HFF-Myc (cell line): ENCODE measurements around the gene MAP3K6.
A peak's percentile ranks its signal among the peaks of the same experiment; 100 is the strongest.

Experiments
- DNase-seq: peaks from one replicate; pipeline ENCODE4 v3.0.0-alpha.2; 2011; ENCODE audit warnings: low read depth; ENCODE audit errors: extremely low read depth
- H3K4me3 ChIP-seq: replicated peaks from 2 replicates; pipeline ENCODE4 v1.5.1; 2011; ENCODE audit warnings: low read depth, mild to moderate bottlenecking, control low read depth, low read length
- TF ChIP-seq, protein P1 (sequence below): IDR thresholded peaks from 2 replicates; pipeline ENCODE4 v1.5.1; 2012; ENCODE audit warnings: mild to moderate bottlenecking, low read depth, low read length, control low read depth; ENCODE audit errors: missing control alignments

Gene MAP3K6

DNA sequence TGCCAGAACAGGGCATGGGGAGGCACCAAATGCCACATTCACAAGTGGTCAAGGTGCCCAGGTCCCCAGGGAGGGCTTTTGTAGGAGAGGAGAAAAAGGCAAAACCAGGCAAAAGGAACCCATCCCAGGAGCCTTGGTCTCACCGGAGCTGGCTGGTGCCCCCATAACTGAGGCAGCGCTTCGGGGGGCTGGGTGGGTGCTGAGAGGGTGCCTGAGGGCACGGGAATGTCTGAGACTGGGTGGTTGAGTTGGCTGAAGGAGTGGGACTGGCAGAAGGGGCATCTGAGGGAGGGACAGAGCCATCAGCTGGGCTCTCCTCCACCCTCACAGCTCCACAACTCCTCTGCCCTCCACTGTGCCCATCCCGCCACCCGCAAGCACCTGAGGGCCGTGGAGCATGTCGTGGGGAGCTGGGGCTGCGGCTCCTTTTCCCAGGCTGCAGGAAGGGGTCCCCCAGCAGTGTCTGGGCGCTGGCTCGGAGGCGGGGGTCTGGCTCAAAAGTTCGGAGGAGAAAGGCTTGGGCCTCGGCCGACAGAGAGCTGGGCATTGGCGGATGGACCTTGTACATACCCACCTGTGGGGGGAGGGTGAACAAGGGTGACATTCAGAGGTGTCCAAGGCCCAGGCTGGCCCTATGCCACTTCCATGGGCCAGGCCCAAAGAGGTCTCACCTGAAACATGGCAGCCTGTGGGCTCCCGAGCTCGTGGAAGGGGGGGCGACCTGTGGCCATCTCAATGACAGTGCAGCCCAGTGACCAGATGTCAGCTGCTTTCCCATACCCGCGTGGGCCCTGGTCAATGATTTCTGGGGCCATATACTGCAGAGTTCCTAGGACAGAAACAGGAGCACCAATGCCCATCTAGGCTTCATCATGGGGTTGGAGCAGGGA, 8.5 kb downstream of the MAP3K6 start:
- TF ChIP-seq, protein P1, sequence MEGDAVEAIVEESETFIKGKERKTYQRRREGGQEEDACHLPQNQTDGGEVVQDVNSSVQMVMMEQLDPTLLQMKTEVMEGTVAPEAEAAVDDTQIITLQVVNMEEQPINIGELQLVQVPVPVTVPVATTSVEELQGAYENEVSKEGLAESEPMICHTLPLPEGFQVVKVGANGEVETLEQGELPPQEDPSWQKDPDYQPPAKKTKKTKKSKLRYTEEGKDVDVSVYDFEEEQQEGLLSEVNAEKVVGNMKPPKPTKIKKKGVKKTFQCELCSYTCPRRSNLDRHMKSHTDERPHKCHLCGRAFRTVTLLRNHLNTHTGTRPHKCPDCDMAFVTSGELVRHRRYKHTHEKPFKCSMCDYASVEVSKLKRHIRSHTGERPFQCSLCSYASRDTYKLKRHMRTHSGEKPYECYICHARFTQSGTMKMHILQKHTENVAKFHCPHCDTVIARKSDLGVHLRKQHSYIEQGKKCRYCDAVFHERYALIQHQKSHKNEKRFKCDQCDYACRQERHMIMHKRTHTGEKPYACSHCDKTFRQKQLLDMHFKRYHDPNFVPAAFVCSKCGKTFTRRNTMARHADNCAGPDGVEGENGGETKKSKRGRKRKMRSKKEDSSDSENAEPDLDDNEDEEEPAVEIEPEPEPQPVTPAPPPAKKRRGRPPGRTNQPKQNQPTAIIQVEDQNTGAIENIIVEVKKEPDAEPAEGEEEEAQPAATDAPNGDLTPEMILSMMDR = no peak
- H3K4me3 ChIP-seq = no peak overlapping the region
- DNase-seq = no peak

DNA sequence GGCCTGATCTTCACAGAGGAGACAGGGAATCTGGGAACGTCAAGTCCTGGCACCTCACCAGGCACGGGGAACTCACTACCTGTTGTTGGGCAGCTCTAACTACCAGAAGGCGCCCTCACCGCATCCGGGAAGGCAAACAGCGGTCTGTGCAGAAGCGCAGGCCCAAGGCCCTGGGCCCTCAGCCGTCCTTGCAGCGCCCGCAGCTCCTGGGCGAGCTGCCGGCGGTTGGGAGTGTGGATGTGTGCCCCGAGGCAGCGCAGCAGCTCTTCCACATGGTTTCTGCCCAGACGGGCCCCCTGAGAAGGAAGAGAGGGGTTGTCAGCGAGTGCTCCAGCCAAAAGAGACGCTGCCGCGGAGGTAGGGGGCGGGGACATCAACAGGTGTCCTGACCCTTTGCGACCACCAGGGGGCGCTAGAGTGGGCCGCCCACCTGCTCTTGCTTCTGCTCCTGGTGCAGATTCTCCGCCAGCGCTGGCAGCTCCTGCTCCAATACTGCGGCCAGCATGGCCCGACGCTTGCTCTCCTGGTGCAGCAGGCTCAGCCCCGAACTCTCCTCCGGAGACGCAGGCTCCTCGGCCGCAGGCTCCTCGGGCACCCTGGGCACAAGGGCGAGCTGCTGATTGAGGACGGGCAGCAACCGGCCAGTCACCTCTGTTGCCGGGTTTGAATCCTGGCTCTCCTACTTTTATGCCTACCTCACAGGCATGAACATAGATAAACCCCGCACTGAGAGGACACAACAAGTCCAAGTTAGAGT, 9.3 kb downstream of the MAP3K6 start:
- no peak for DNase-seq
- TF ChIP-seq, protein P1 = peak; percentile 79
- no peak overlapping the region for H3K4me3 ChIP-seq

DNA sequence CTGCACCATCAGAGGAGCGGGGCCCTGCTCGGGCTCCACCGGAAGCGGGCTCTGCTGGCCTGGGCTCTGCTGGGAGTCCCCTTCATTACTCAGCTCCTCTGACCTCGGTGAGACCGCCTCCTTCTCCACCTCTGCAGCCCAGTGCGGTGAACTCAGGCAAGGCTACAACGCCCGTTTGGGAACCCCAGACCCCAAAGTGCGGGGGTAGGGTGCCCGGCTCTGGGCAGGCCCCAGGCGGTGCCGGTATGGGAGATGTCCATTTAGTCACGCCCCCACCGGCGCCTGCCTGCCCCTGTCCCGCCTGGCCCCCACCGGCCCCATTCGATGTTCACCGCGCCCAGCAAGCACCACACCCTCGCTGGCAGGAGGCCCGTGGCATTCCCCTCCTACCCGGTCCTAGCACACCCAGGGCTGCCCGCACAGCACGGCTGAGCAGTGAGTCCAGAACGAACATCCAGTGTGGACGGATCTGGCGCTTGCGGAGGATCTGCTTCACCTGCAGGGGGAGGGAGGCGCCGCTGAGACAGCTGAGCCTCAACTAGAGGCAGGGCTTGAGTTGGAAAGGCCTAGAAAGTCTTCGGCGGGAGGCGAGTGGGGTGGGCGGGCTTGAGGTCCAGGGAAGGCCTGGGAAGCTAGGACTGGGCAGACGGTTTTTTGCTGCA, 10.0 kb downstream of the MAP3K6 start:
- no peak for DNase-seq
- TF ChIP-seq, protein P1 = no peak
- no peak overlapping the region for H3K4me3 ChIP-seq

DNA sequence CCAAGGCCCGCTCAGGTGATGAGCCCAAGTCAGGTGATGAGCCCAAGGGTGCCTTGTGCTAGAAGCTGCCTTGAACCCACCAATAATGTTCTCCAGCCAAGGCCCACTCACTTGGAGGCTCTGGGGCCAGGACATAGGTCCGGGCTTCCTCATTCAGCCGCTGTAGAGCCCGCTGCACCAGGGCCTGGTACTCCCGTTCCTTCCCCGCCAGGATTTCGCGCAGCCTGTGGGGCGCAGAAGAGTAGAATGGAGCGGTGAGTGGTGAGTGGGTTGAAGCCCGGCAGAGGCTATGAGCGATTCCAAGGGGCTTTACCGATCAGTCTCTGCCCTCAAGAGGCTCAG, 10.5 kb downstream of the MAP3K6 start:
- H3K4me3 ChIP-seq = no peak overlapping the region
- DNase-seq = no peak
- TF ChIP-seq, protein P1 = no peak

DNA sequence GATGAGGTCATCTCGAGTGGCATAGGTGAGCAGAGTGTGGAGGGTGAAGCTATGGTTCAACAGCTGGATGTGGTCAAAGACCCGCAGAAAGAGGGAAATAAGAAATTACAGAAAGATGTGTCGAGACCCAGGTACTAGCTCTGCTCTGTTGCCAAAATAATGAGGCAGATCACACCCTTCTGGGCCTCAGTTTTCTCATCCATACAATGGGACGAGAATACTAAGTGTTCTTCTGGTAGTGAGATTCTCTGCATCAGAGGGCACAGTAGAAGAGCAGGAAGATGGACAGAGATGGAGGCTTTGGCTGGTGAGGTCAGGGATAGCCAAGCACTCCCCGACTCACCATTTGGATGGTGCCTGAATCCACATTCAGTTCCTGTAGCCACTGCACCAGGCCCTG, 11.1 kb downstream of the MAP3K6 start:
- DNase-seq = no peak
- TF ChIP-seq, protein P1 = no peak
- H3K4me3 ChIP-seq = no peak overlapping the region

DNA sequence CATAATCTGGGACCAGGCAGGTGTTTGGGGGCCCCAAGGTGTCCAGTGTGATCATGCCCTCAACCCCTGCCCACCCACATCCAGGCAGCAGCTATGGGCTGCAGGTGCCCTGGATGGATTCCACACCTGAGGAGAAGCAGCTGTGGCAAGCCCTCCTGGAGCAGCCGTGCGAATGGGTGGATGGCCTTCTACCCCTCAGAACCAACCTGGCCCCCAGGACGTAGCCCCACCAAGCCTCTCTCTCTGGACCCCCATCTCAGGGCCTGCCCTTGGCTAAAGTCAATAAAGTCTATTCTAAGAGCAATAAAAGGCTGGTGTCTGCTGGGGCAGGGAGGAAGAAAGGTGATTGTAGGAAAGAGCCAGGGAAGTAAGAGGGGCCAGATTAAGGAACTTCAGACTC, 13.1 kb downstream of the MAP3K6 start:
- no peak for DNase-seq
- TF ChIP-seq, protein P1 = no peak

More for the DNA sequence above, 13.1 kb downstream of the MAP3K6 start:
- H3K4me3 ChIP-seq = no peak overlapping the region
